HCT116 (cell line): ENCODE measurements around the gene DARS1.

ENCODE experiments used
- CEBPB ChIP-seq: IDR thresholded peaks from 2 replicates; pipeline ENCODE4 v1.6.1; 2012; ENCODE audit warnings: low read depth
- EGR1 ChIP-seq: IDR thresholded peaks from 2 replicates; pipeline ENCODE4 v1.6.1; 2012; ENCODE audit warnings: low read depth
- ELF1 ChIP-seq: IDR thresholded peaks from 2 replicates; pipeline ENCODE4 v1.6.1; 2012; ENCODE audit warnings: low read depth, borderline replicate concordance
- EZH2 ChIP-seq: fragments of 200-600 bp; sonication (generic); IDR thresholded peaks from 2 replicates; pipeline ENCODE4 v1.6.1; 2017; ENCODE audit warnings: antibody characterized with exemption, mixed run types
- EZH2phosphoT487 ChIP-seq: fragments of 200-600 bp; IDR thresholded peaks from 2 replicates; pipeline ENCODE4 v1.6.1; 2018; ENCODE audit warnings: antibody characterized with exemption, borderline replicate concordance
- FOSL1 ChIP-seq: IDR thresholded peaks from 2 replicates; pipeline ENCODE4 v1.6.1; 2012; ENCODE audit warnings: low read depth
- POLR2A ChIP-seq: IDR thresholded peaks from 2 replicates; pipeline ENCODE4 v1.7.0; 2011; ENCODE audit warnings: borderline replicate concordance; ENCODE audit not compliant: insufficient read depth, insufficient read length; ENCODE audit errors: extremely low read depth
- POLR2AphosphoS5 ChIP-seq: IDR thresholded peaks from 2 replicates; pipeline ENCODE4 v1.6.1; 2011; ENCODE audit warnings: mild to moderate bottlenecking, low read depth, low read length, moderate library complexity
- TF ChIP-seq, protein P1 (sequence below), 3 experiments: fragments of 200-600 bp in 1 of 3; sonication (generic) in 1 of 3; IDR thresholded peaks in 2 of 3; conservative IDR thresholded peaks in 1 of 3; 2 replicates each; pipeline ENCODE4 v1.5.1; 2012 to 2017; ENCODE audit warnings: low read depth in 2 of 3, low read length in 2 of 3, antibody characterized with exemption in 1 of 3, borderline replicate concordance in 1 of 3, control low read depth in 1 of 3, mild to moderate bottlenecking in 1 of 3, mixed read lengths in 1 of 3, mixed run types in 1 of 3, moderate library complexity in 1 of 3; ENCODE audit not compliant: insufficient read depth in 1 of 3
- TF ChIP-seq, protein P2 (sequence below): IDR thresholded peaks from 2 replicates; pipeline ENCODE4 v1.6.1; 2011; ENCODE audit warnings: mild to moderate bottlenecking, low read length, moderate library complexity; ENCODE audit not compliant: insufficient replicate concordance; ENCODE audit errors: extremely low read depth
- TF ChIP-seq, protein P3 (sequence below): IDR thresholded peaks from 2 replicates; pipeline ENCODE4 v1.6.1; 2012; ENCODE audit warnings: low read depth
- TF ChIP-seq, protein P4 (sequence below): IDR thresholded peaks from 2 replicates; pipeline ENCODE4 v1.6.1; 2012

DNA sequence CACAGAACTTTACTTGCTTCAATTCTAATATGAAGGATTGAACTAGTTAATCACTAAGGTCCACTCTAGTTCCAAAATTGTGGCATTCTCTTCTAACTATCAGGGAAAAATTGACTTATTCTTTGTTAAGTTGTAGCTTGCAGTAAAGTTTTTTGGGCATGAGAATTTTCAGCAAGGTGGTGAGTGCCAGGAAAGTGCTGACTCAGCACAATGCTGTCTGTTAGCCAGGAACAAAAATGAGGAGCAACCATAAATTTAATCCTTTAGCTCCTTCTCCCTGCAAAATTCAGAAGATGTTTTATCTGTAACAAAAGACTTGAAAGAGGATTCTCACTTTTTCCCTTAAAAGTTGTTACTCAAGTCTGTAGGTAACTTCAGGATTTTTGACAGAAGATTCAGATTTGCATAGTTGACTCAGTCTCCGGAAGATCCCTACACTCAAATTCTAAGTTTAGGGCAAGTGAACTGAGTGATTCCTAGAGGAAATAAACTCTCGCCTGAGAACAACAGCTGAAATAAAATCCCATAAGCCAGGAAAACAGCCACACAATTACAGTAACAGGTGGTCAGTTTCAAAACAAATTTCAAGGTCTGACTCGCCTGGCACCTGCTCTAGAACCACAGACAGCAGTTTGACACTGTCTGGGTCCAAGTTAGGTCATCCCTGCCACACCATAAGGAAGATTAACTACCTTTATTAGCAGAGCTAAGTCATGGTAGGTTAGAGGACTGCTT, 20.2 kb upstream of the DARS1 start:
- TF ChIP-seq, protein P1, sequence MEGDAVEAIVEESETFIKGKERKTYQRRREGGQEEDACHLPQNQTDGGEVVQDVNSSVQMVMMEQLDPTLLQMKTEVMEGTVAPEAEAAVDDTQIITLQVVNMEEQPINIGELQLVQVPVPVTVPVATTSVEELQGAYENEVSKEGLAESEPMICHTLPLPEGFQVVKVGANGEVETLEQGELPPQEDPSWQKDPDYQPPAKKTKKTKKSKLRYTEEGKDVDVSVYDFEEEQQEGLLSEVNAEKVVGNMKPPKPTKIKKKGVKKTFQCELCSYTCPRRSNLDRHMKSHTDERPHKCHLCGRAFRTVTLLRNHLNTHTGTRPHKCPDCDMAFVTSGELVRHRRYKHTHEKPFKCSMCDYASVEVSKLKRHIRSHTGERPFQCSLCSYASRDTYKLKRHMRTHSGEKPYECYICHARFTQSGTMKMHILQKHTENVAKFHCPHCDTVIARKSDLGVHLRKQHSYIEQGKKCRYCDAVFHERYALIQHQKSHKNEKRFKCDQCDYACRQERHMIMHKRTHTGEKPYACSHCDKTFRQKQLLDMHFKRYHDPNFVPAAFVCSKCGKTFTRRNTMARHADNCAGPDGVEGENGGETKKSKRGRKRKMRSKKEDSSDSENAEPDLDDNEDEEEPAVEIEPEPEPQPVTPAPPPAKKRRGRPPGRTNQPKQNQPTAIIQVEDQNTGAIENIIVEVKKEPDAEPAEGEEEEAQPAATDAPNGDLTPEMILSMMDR (IDR thresholded peaks at IDR 0.05 in 2 of 3, conservative IDR thresholded peaks at IDR 0.05 in 1 of 3; ENCODE audit: borderline replicate concordance in 1 of 3, insufficient read depth in 1 of 3, low read depth in 2 of 3, low read length in 2 of 3) = no peak
- TF ChIP-seq, protein P2, sequence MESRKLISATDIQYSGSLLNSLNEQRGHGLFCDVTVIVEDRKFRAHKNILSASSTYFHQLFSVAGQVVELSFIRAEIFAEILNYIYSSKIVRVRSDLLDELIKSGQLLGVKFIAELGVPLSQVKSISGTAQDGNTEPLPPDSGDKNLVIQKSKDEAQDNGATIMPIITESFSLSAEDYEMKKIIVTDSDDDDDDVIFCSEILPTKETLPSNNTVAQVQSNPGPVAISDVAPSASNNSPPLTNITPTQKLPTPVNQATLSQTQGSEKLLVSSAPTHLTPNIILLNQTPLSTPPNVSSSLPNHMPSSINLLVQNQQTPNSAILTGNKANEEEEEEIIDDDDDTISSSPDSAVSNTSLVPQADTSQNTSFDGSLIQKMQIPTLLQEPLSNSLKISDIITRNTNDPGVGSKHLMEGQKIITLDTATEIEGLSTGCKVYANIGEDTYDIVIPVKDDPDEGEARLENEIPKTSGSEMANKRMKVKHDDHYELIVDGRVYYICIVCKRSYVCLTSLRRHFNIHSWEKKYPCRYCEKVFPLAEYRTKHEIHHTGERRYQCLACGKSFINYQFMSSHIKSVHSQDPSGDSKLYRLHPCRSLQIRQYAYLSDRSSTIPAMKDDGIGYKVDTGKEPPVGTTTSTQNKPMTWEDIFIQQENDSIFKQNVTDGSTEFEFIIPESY = no peak
- TF ChIP-seq CEBPB = no peak
- TF ChIP-seq, protein P3, sequence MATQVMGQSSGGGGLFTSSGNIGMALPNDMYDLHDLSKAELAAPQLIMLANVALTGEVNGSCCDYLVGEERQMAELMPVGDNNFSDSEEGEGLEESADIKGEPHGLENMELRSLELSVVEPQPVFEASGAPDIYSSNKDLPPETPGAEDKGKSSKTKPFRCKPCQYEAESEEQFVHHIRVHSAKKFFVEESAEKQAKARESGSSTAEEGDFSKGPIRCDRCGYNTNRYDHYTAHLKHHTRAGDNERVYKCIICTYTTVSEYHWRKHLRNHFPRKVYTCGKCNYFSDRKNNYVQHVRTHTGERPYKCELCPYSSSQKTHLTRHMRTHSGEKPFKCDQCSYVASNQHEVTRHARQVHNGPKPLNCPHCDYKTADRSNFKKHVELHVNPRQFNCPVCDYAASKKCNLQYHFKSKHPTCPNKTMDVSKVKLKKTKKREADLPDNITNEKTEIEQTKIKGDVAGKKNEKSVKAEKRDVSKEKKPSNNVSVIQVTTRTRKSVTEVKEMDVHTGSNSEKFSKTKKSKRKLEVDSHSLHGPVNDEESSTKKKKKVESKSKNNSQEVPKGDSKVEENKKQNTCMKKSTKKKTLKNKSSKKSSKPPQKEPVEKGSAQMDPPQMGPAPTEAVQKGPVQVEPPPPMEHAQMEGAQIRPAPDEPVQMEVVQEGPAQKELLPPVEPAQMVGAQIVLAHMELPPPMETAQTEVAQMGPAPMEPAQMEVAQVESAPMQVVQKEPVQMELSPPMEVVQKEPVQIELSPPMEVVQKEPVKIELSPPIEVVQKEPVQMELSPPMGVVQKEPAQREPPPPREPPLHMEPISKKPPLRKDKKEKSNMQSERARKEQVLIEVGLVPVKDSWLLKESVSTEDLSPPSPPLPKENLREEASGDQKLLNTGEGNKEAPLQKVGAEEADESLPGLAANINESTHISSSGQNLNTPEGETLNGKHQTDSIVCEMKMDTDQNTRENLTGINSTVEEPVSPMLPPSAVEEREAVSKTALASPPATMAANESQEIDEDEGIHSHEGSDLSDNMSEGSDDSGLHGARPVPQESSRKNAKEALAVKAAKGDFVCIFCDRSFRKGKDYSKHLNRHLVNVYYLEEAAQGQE = no peak
- TF ChIP-seq EZH2 = no peak
- TF ChIP-seq FOSL1 = no peak
- TF ChIP-seq EGR1 = no peak
- TF ChIP-seq EZH2phosphoT487 = no peak
- TF ChIP-seq POLR2A = no peak
- TF ChIP-seq, protein P4, sequence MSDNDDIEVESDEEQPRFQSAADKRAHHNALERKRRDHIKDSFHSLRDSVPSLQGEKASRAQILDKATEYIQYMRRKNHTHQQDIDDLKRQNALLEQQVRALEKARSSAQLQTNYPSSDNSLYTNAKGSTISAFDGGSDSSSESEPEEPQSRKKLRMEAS = no peak
- no peak for TF ChIP-seq POLR2AphosphoS5
- no peak for TF ChIP-seq ELF1
